Neural cell (in vitro differentiated cells): ENCODE results near the gene ZC3H6. TPM values are rescaled to one million over a fixed set of nuclear protein-coding genes. Genes with fewer than 3 reads are reported as not detected.

Experiments
- H2AFZ ChIP-seq: fragments of 200-600, 300-800 bp; sonication (generic), shearing (Covaris generic); 2 replicates; pipeline ENCODE4 v1.6.0; 2014; ENCODE audit warnings: low read depth, mild to moderate bottlenecking, antibody characterized with exemption, low read length, moderate library complexity
- H3F3A ChIP-seq: fragments of 200-600 bp; shearing (Covaris generic); 2 replicates; pipeline ENCODE4 v1.6.1; 2016; ENCODE audit warnings: mild to moderate bottlenecking, moderate library complexity, mixed read lengths, antibody characterized with exemption, low read length; ENCODE audit not compliant: insufficient read depth, poor library complexity, severe bottlenecking
- H3K27ac ChIP-seq: fragments of 200-600, 300-800 bp; sonication (generic), shearing (Covaris generic); 2 replicates; pipeline ENCODE4 v1.5.1; 2014; ENCODE audit warnings: mild to moderate bottlenecking, low read length, moderate library complexity
- H3K27me3 ChIP-seq: fragments of 300-800, 200-600 bp; sonication (generic), shearing (Covaris generic); 2 replicates; pipeline ENCODE4 v1.6.0; 2014; ENCODE audit warnings: mild to moderate bottlenecking, low read depth, low read length, moderate library complexity; ENCODE audit not compliant: insufficient read depth
- H3K36me3 ChIP-seq: fragments of 300-800, 200-600 bp; sonication (generic), shearing (Covaris generic); 2 replicates; pipeline ENCODE4 v1.5.1; 2014; ENCODE audit warnings: mild to moderate bottlenecking, antibody characterized with exemption, low read length, moderate library complexity; ENCODE audit not compliant: insufficient read depth
- H3K4me2 ChIP-seq: fragments of 300-800, 200-600 bp; sonication (generic), shearing (Covaris generic); 2 replicates; pipeline ENCODE4 v1.6.0; 2014; ENCODE audit warnings: mild to moderate bottlenecking, low read length
- H3K4me3 ChIP-seq: fragments of 300-800, 200-600 bp; sonication (generic), shearing (Covaris generic); 2 replicates; pipeline ENCODE4 v1.5.1; 2014; ENCODE audit warnings: mild to moderate bottlenecking, low read length, moderate library complexity
- H3K79me2 ChIP-seq: fragments of 200-600 bp; shearing (Covaris generic); replicated peaks from 2 replicates; pipeline ENCODE4 v1.6.0; 2014; ENCODE audit warnings: mild to moderate bottlenecking, low read length, moderate library complexity; ENCODE audit not compliant: insufficient read depth
- H3K9ac ChIP-seq: fragments of 300-800, 200-600 bp; sonication (generic), shearing (Covaris generic); 2 replicates; pipeline ENCODE4 v1.6.1; 2016; ENCODE audit warnings: mild to moderate bottlenecking, low read length, mixed read lengths
- H3K9me2 ChIP-seq: fragments of 200-600 bp; shearing (Covaris generic); 2 replicates; pipeline ENCODE4 v1.6.1; 2016; ENCODE audit warnings: mild to moderate bottlenecking, low read length, mixed read lengths; ENCODE audit not compliant: insufficient read depth
- H3K9me3 ChIP-seq: fragments of 200-600, 300-800 bp; sonication (generic), shearing (Covaris generic); 2 replicates; pipeline ENCODE4 v1.6.1; 2016; ENCODE audit warnings: mild to moderate bottlenecking, mixed run types, low read length, moderate library complexity, mixed read lengths
- H4K20me1 ChIP-seq: fragments of 200-600 bp; shearing (Covaris generic); 2 replicates; pipeline ENCODE4 v1.6.1; 2016; ENCODE audit warnings: mild to moderate bottlenecking, mixed run types; ENCODE audit not compliant: insufficient read depth
- EP300 ChIP-seq: fragments of 450-650 bp; conservative IDR thresholded peaks from 2 replicates; pipeline ENCODE4 v1.6.1; 2014; ENCODE audit warnings: antibody characterized with exemption, mild to moderate bottlenecking, moderate library complexity; ENCODE audit not compliant: poor library complexity, severe bottlenecking
- EZH2 ChIP-seq: fragments of 200-600, 300-800 bp; shearing (Covaris generic), sonication (generic); IDR thresholded peaks from 2 replicates; pipeline ENCODE4 v1.6.1; 2014; ENCODE audit warnings: antibody characterized with exemption, low read length, borderline replicate concordance, mild to moderate bottlenecking; ENCODE audit not compliant: insufficient read depth, poor library complexity, severe bottlenecking
- MXI1 ChIP-seq: fragments of 450-650 bp; conservative IDR thresholded peaks from 2 replicates; pipeline ENCODE4 v1.6.1; 2014; ENCODE audit warnings: antibody characterized with exemption, mild to moderate bottlenecking; ENCODE audit not compliant: poor library complexity, severe bottlenecking
- POLR2AphosphoS5 ChIP-seq: IDR thresholded peaks from 2 replicates; pipeline ENCODE4 v1.6.1; 2012
- RAD21 ChIP-seq: fragments of 450-650 bp; conservative IDR thresholded peaks from 2 replicates; pipeline ENCODE4 v1.6.1; 2014; ENCODE audit warnings: antibody characterized with exemption, mild to moderate bottlenecking, moderate library complexity
- SMC3 ChIP-seq: fragments of 450-650 bp; conservative IDR thresholded peaks from 2 replicates; pipeline ENCODE4 v1.6.1; 2014; ENCODE audit warnings: antibody characterized with exemption, mild to moderate bottlenecking, moderate library complexity; ENCODE audit not compliant: poor library complexity
- TAF1 ChIP-seq: IDR thresholded peaks from 2 replicates; pipeline ENCODE4 v1.6.1; 2012; ENCODE audit warnings: low read depth
- polyA plus RNA-seq: library from polyadenylated mRNA; depleted of rRNA; stranded (reverse); fragments of >200 nt; gene quantifications from 2 replicates; pipeline ENCODE4 v1.2.3, GENCODE V29; 2014
- TF ChIP-seq, protein P1 (sequence below): fragments of 450-650 bp; IDR thresholded peaks from 2 replicates; pipeline ENCODE4 v1.5.1; 2014; ENCODE audit warnings: antibody characterized with exemption, mild to moderate bottlenecking, moderate library complexity; ENCODE audit not compliant: poor library complexity, severe bottlenecking
- TF ChIP-seq, protein P2 (sequence below): IDR thresholded peaks from 2 replicates; pipeline ENCODE4 v1.6.1; 2012; ENCODE audit warnings: borderline replicate concordance

ZC3H6 gene
- polyA plus RNA-seq, 1 donor from 2014 or later = 6.1 TPM

DNA sequence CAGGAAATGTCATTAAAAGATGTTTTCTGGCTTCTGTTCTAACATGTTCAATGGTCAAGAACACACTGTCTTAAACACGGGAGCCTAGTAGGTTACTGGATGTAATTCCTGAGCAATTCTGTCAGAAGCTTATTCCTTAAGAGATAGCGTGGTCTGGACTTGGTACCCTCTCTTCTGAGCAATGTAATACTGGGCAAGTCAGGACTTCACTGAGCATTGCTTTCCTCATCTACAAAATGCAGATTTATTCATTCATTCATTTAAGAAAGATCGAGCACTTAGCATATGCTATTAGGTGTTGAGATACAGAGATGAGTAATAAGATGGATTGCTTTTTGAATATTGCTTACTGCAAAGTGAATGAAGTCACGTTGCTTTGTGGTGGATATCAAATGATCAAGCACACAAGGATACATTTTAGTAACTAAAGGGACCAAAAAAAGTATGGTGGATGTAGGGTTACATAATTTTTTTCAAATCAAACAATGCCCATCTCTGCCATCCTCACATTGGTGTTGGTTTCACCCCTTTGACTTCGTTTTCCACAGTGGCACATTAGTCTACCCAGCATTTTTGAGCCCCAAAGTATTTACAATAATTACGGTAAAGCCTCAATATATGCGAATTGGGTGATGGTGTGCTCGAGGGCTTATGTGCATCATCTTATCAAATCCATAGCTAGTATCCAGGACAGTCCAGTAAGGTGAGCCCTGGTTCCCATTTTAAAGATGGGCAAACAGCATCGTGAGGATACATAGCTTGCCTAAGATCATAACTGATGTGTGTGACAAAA lies 65.3 kb downstream of the ZC3H6 start:
- no peak overlapping the region for H3K27ac ChIP-seq
- no peak overlapping the region for H3K4me3 ChIP-seq
- H3K36me3 ChIP-seq = no peaks in the 10 kb centered on the region
- no peaks in the 10 kb centered on the region for H3K27me3 ChIP-seq
- no peaks in the 10 kb centered on the region for H3F3A ChIP-seq
- H2AFZ ChIP-seq = no peak overlapping the region
- H3K79me2 ChIP-seq = no peaks in the 10 kb centered on the region
- TF ChIP-seq EZH2 (no peak), POLR2AphosphoS5 (no peak), RAD21 (no peak), EP300 (no peak), TAF1 (no peak), MXI1 (no peak), SMC3 (no peak)
- TF ChIP-seq, protein P1, sequence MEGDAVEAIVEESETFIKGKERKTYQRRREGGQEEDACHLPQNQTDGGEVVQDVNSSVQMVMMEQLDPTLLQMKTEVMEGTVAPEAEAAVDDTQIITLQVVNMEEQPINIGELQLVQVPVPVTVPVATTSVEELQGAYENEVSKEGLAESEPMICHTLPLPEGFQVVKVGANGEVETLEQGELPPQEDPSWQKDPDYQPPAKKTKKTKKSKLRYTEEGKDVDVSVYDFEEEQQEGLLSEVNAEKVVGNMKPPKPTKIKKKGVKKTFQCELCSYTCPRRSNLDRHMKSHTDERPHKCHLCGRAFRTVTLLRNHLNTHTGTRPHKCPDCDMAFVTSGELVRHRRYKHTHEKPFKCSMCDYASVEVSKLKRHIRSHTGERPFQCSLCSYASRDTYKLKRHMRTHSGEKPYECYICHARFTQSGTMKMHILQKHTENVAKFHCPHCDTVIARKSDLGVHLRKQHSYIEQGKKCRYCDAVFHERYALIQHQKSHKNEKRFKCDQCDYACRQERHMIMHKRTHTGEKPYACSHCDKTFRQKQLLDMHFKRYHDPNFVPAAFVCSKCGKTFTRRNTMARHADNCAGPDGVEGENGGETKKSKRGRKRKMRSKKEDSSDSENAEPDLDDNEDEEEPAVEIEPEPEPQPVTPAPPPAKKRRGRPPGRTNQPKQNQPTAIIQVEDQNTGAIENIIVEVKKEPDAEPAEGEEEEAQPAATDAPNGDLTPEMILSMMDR = no peak
- TF ChIP-seq, protein P2, sequence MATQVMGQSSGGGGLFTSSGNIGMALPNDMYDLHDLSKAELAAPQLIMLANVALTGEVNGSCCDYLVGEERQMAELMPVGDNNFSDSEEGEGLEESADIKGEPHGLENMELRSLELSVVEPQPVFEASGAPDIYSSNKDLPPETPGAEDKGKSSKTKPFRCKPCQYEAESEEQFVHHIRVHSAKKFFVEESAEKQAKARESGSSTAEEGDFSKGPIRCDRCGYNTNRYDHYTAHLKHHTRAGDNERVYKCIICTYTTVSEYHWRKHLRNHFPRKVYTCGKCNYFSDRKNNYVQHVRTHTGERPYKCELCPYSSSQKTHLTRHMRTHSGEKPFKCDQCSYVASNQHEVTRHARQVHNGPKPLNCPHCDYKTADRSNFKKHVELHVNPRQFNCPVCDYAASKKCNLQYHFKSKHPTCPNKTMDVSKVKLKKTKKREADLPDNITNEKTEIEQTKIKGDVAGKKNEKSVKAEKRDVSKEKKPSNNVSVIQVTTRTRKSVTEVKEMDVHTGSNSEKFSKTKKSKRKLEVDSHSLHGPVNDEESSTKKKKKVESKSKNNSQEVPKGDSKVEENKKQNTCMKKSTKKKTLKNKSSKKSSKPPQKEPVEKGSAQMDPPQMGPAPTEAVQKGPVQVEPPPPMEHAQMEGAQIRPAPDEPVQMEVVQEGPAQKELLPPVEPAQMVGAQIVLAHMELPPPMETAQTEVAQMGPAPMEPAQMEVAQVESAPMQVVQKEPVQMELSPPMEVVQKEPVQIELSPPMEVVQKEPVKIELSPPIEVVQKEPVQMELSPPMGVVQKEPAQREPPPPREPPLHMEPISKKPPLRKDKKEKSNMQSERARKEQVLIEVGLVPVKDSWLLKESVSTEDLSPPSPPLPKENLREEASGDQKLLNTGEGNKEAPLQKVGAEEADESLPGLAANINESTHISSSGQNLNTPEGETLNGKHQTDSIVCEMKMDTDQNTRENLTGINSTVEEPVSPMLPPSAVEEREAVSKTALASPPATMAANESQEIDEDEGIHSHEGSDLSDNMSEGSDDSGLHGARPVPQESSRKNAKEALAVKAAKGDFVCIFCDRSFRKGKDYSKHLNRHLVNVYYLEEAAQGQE = no peak
- no peaks in the 10 kb centered on the region for H3K9me2 ChIP-seq
- H4K20me1 ChIP-seq = no peaks in the 10 kb centered on the region
- no peak overlapping the region for H3K4me2 ChIP-seq
- H3K9me3 ChIP-seq = no peaks in the 10 kb centered on the region
- H3K9ac ChIP-seq = no peak overlapping the region

DNA sequence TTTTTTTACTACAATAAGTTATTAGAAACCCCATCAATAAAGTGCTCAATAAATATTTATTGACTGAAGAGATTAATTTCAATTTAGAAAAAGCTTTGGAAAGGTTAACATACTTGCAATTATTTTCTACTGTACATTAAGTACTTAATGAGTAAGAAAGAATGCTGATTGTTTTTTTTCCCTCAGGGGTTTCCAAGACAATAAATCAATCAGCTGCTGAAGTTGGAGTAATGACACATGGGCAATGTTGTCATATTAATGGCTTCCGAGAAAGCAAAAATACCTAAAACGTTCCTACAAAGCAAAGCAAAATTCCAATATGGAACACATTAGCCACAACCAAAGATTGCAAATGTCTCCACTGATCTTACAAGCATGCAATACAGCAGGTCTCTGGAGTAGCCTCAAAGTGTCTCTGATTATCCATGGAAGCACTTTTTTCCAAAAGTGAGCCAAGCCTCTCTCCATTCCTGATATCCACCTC lies 66.7 kb downstream of the ZC3H6 start:
- no peaks in the 10 kb centered on the region for H4K20me1 ChIP-seq
- no peaks in the 10 kb centered on the region for H3K9me3 ChIP-seq
- H3K9ac ChIP-seq = no peak overlapping the region
- no peak overlapping the region for H3K4me2 ChIP-seq
- no peaks in the 10 kb centered on the region for H3K9me2 ChIP-seq
- H3K4me3 ChIP-seq = no peak overlapping the region
- H3K27ac ChIP-seq = no peak overlapping the region
- no peaks in the 10 kb centered on the region for H3K27me3 ChIP-seq
- H3K79me2 ChIP-seq = no peaks in the 10 kb centered on the region
- TF ChIP-seq EP300 (no peak), POLR2AphosphoS5 (no peak), TAF1 (no peak), MXI1 (no peak), EZH2 (no peak), SMC3 (no peak)
- TF ChIP-seq, protein P1 = no peak
- H3K36me3 ChIP-seq = no peaks in the 10 kb centered on the region
- no peak overlapping the region for H2AFZ ChIP-seq
- H3F3A ChIP-seq = no peaks in the 10 kb centered on the region
